GM19099 (cell line): Measurements from ENCODE around the gene BPGM.

ENCODE experiments used
- POLR2A ChIP-seq: IDR thresholded peaks from 3 replicates; pipeline ENCODE4 v1.6.1; 2011; ENCODE audit warnings: low read depth; ENCODE audit not compliant: insufficient read length; ENCODE audit errors: extremely low read depth

The BPGM gene

GRCh38 chr7:134645935-134646334, 718 bp upstream of the BPGM start:
- no peak for TF ChIP-seq POLR2A

GRCh38 chr7:134648456-134648855, 1.8 kb downstream of the BPGM start:
- no peak for TF ChIP-seq POLR2A

- TF ChIP-seq POLR2A, result no peak
Measured at GRCh38 chr7:134649226-134649775, 2.6 kb downstream of the BPGM start.

- TF ChIP-seq POLR2A, result no peak
Measured at GRCh38 chr7:134651991-134652390, 5.3 kb downstream of the BPGM start.

GRCh38 chr7:134654104-134654775, 7.6 kb downstream of the BPGM start:
- TF ChIP-seq POLR2A, result no peak

- TF ChIP-seq POLR2A, result no peak
Measured at GRCh38 chr7:134657526-134657925, 10.9 kb downstream of the BPGM start.

GRCh38 chr7:134660242-134660785, 13.7 kb downstream of the BPGM start:
- TF ChIP-seq POLR2A, result no peak

GRCh38 chr7:134660961-134661376, 14.3 kb downstream of the BPGM start:
- TF ChIP-seq POLR2A, result no peak

GRCh38 chr7:134662166-134662870, 15.7 kb downstream of the BPGM start:
- no peak for TF ChIP-seq POLR2A

- TF ChIP-seq POLR2A, result no peak
Measured at GRCh38 chr7:134662871-134663205, 16.2 kb downstream of the BPGM start.

GRCh38 chr7:134667899-134668298, 21.2 kb downstream of the BPGM start:
- no peak for TF ChIP-seq POLR2A

GRCh38 chr7:134669388-134669787, 22.7 kb downstream of the BPGM start:
- no peak for TF ChIP-seq POLR2A

GRCh38 chr7:134669845-134670373, 23.3 kb downstream of the BPGM start:
- TF ChIP-seq POLR2A, result no peak

GRCh38 chr7:134671609-134672008, 25.0 kb downstream of the BPGM start:
- TF ChIP-seq POLR2A, result no peak

GRCh38 chr7:134674424-134674823, 27.8 kb downstream of the BPGM start:
- no peak for TF ChIP-seq POLR2A

GRCh38 chr7:134676743-134677142, 30.1 kb downstream of the BPGM start:
- TF ChIP-seq POLR2A, result no peak
